RPMI8226 (cell line): ENCODE results near the gene NR5A2.

Experiments
- DNase-seq: peaks from one replicate; pipeline ENCODE4 v3.0.0-alpha.2; 2015

The NR5A2 gene

DNA sequence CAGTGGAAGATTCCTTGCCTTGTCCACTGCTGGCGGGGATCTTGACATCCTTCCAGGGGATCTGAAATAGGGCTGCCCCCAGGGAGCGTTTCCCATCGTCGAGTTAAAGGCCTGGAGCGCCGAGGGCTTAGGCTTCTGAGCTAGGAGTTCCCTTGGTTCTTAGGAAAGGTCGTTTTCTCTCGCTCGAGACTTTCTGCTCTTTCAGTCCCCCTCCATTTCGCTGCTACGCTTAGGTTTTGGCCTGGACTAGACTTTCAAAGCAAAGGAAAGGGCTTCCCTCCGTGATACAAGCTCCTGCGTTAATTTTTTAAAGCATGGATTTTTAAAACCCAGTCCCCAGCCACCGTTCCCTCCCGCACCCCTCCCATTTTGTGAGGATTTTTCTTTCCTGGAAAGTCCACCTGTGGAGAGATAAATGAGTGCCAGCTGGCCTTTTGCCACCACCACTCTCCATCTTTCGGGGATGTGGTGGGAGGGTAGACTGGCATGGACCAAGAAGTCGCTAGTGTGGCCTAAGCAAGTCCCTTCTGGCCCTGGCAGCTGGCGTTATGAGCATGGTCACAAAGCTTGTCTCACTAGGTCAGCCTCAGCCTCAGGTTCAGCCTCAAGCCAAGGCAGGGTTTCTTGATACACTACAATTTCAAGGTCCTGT lies 9.2 kb downstream of the NR5A2 start:
- peak; percentile 2 for DNase-seq

- no peak for DNase-seq
Measured at GRCh38 chr1:200037501-200037900, 10.0 kb downstream of the NR5A2 start.

DNA sequence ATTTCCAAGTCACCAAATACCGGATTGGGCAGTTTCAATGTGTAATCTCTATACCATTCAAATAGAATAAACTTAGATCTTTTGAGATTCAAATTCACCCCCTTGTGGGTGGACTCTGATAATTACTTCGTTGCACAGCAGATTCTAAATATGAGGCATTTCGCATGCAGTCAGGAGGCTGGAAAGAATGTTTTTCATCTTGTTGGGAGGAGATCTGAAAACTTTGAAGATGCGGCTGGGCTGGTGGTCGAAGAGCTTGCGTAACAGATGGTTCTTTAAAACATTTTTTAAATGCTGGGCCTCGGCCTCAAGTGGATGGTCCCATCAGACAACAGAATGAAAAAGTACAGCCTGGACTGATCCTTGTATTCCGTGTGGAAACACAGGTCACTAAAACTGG lies 10.4 kb downstream of the NR5A2 start:
- peak; percentile 1 for DNase-seq

DNA sequence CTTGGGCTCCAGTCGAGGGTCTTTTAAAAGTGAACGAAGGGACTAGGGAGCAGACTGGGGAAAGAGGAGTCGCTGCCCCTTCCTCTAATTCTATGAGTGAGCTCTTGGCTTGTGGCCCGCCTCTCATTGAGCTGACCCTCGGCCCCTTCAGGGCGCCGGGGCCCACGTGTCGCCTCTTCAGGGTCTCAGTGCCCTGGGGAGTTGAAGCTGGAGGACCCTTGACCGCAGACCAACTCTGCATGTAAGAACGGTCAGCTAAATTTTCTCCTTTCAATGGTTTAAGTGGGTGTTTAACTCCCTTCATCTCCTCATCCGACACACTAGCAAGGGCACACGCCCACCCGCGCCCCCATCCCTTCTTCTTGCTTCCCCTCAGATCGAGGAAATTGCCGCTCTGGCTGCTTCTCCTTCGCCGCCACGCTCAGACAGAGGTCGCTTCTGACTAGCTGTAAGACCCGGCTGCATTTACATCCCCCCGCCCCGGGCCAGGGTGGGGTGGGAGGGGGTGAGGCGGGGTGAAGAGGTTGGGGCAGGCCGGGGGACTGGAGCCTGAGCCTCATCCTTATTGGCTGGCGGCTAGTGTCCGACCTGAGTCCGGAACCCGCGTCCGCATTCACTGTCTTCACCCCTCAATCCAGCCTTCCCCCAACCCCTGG lies 10.9 kb downstream of the NR5A2 start:
- DNase-seq, result peak; percentile 2

GRCh38 chr1:200038981-200039848 lies 11.7 kb downstream of the NR5A2 start:
- DNase-seq, result peak; percentile 44

GRCh38 chr1:200039849-200040474 lies 12.5 kb downstream of the NR5A2 start:
- DNase-seq, result no peak

- DNase-seq, result no peak
Measured at GRCh38 chr1:200040481-200041138, 13.1 kb downstream of the NR5A2 start.

DNA sequence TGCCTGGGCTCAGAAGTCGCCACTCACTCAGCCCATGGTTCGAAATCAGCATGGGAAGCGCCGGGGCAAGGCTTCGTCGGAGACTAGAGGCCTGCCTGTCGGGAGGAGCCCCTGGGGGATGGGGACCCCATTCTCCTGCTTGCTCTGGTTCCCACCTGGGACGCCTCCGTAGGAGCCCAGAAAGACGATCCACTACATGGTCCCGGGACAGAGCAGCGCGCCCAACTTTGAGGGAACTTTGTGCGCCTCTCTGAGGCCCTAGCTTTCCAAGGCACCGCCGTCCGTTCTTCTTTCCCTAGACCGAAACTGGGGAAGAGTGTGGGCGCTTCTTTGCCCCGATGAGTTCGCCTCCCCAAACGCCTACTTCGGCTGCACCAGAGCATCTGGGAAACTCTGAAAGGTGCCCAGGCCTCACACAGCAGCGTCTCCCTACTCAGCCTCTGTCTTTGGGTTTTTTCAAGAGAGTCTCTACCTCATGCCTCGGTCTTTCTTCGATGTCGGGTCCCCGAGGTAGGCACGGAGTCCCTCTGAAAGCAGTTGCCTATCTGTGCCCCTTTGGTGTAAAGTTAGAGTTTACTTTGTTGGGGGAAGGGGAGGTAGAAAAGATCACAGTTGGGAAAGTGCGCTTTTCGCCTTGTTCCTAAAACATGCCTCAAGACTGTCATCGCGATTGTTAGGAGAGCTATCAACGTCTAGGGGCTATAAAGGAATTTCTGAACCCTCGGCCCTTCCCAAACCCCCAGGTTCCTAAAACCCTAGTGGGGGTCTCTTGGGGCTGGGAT lies 14.0 kb downstream of the NR5A2 start:
- DNase-seq, result peak; percentile 1

- DNase-seq, result no peak
Measured at GRCh38 chr1:200042119-200042551, 14.6 kb downstream of the NR5A2 start.

- DNase-seq, result no peak
Measured at GRCh38 chr1:200042552-200043335, 15.2 kb downstream of the NR5A2 start.

- no peak for DNase-seq
Measured at GRCh38 chr1:200043336-200043668, 15.8 kb downstream of the NR5A2 start.

DNA sequence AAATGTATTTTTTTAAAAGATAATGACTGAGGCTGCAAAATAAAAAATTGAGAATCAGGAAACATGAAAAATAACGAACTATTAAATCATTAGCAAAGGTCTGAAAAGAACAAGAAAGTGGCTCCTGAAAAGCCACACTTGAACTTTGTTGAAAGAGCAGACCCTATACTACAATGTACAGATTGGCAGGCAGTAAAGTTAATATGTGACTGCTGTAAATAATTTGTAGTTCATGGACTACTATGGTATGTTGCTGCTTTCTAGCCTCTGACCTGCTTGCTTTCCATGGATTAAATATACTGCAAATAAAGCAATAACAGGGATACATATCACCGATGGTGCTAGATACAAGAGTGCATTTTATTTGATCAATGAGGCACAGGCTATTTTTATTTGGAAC lies 18.6 kb downstream of the NR5A2 start:
- DNase-seq, result no peak

GRCh38 chr1:200048244-200048643 lies 20.7 kb downstream of the NR5A2 start:
- DNase-seq, result no peak

GRCh38 chr1:200049810-200050209 lies 22.3 kb downstream of the NR5A2 start:
- DNase-seq, result no peak

DNA sequence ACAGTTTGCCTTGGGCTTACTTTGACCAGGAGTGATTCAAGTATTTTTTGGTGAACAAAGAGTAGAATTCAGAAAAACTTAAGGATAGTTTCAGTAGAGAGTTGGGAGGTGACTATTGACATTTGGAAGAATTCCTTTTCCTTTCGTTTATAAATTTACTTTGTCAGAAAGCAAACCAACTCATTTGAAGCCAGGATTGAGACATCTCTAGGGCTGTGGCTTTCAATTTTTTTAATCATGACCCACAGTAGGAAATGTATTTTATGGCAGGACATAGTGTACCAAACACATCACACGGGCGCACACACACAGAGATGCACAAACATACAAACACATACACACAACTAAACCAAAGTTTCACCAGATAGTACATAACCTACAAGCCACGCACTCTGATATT lies 24.1 kb downstream of the NR5A2 start:
- no peak for DNase-seq

DNA sequence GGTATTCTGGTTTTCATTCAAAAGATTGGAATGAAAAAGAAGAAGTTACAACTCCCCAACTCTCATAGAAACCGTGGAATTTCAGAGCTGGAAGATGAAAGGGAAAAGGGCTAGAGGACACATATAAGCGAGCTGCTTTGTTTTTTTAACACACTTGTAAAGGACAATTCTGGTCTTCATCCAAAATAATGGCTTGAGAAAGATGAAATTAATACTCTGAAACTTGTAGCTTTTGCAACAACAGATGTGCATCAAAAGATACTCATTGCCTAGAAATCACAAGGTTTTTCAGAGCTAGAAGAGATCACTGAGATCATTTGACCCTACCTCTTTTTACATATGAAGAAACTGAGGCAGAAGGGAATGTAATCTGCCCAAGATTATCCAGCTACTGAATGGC lies 25.6 kb downstream of the NR5A2 start:
- no peak for DNase-seq

DNA sequence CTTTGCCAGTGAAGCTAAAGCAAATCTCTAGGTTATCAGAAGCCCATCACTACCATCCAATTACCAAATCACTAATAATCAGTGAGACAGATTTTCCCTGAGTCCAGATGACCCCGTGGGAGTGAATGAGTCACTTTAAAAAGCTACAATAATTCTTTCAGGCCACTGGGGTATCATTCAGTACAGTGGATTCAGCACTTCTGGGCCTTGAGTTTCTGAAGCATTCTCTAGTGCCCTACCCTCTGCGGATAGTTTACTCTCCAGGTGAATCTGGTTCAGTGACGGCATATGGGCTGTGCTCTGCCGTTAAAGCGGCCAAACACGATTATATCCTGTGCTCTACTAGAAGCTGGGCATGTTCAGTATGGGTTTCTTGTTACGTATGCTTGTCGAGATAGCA lies 26.1 kb downstream of the NR5A2 start:
- DNase-seq, result no peak

DNA sequence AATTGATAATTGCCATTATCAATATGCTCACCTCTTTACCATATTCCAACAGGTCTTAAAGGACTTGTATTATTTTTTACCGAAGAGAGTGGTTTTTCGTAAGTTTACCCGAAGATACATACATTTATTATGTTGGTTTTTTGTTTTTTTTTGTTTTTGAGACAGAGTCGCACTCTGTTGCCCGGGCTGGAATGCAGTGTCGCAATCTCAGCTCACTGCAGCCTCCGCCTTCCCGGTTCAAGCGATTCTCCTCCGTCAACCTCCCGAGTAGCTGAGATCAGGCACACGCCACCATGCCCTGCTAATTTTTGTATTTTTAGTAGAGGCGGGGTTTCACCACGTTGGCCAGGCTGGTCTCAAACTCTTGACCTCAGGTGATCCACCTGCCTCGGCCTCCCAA lies 30.8 kb downstream of the NR5A2 start:
- DNase-seq, result no peak

GRCh38 chr1:200062143-200062542 lies 34.6 kb downstream of the NR5A2 start:
- no peak for DNase-seq

DNA sequence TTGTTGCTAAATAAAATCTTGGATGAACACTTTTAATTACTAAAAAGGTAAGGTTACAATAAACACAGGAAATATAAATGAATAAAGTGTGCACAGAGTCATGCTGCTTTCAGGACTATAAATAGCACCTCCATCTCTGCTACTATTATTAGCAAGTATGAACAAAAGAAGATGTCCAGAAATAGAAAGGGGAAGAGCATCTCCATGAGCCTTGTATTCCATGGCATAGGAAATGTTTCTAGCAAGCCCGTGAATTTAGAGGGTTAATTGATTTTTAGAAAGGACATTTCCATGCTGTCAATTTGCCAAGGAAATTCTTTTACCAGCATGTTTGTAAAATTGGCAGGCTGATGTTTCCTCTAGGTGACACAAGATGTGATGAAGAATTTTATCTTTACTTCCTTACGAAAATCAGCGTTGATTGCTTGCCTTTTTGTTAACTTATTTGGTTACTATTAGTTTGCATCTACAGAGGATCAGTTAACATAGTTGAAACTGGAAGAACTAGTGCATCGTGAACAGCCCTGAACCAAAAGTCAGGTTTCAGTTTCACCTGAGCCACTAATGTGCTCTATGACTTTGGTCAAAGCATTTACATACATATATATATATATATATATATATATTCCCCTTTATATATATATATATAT lies 45.3 kb downstream of the NR5A2 start:
- peak; percentile 33 for DNase-seq

DNA sequence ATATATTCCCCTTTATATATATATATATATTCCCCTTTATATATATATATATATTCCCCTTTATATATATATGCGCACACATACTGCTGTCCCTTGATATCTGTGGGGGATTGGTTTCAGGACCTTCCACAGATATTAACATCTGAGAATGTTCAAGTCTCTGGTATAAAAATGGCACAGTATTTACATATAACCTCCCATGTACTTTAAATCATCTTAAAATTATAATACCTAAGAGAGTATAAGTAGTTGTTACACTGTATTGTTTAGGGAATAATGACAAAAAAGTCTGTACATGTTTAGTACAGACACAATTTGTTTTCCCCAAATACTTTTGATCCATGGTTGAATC lies 45.8 kb downstream of the NR5A2 start:
- DNase-seq, result no peak
